OCI-M1 (cell line): ENCODE measurements around the gene PTPRN2.

ENCODE experiments used
- DNase-seq: peaks from one replicate; lab custom pipeline; 2025; lab: John Stamatoyannopoulos, UW

PTPRN2 gene

DNA sequence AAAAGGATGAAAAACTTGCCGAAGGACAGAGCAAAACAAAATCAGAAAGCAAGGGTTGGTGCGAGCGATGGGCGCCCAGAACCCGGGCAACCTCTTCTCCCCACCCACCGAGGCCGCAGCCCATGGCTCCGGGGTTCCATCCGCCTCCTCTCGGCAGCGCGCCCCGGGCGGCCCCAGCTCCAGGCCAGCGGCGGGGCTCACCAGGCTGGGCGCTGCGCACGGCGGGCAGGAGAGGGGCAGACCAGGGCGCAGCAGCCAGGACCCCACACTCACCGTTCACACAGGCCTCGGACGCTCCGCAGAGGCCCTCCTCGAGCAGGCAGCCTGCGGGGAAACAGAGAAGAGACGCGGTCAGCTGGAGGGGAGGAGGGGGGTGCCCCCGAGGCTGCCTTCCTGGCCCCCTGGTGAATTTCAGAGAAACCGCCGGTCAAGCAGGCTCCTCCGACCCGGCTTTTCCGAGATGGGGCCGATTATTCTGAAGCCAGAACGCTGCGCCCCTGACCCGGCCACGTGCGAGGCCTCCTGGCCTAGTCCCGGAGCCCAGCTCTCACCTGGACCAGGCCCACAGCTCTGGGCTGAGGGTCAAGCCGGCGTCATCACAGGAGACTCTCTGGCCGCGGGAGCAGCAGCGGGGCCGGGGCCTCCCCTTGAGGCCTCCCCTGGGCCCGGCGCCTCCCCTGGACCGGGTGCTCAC is 98.0 kb downstream of the PTPRN2 start:
- DNase-seq, result no peak

GRCh38 chr7:158488181-158488971 is 99.2 kb downstream of the PTPRN2 start:
- DNase-seq, result no peak

- no peak for DNase-seq
Measured at GRCh38 chr7:158487631-158488151, 99.9 kb downstream of the PTPRN2 start.

DNA sequence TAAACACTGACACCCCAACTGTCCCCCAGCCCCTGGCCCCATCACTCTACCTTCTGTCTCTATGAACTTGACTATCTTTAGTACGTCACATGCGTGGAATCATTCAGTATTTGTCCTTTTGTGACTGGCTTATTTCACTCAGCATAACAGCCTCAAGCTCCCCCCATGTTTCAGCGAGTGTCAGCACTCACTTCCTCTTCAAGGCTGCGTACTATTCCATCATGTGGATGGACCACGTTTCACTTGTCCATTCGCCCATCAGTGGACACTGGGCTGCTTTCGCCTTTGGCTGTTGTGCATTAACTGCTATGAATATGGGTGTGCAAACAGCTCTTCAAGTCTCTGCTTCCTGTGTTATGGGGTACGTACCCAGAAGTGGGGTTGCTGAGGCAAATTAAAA is 100.7 kb downstream of the PTPRN2 start:
- DNase-seq, result no peak

GRCh38 chr7:158484801-158485531 is 102.7 kb downstream of the PTPRN2 start:
- no peak for DNase-seq

- DNase-seq, result no peak
Measured at GRCh38 chr7:158482480-158482879, 105.1 kb downstream of the PTPRN2 start.

- DNase-seq, result no peak
Measured at GRCh38 chr7:158479664-158480025, 108.0 kb downstream of the PTPRN2 start.

GRCh38 chr7:158479021-158479663 is 108.5 kb downstream of the PTPRN2 start:
- no peak for DNase-seq

GRCh38 chr7:158477866-158478265 is 109.8 kb downstream of the PTPRN2 start:
- DNase-seq, result no peak

DNA sequence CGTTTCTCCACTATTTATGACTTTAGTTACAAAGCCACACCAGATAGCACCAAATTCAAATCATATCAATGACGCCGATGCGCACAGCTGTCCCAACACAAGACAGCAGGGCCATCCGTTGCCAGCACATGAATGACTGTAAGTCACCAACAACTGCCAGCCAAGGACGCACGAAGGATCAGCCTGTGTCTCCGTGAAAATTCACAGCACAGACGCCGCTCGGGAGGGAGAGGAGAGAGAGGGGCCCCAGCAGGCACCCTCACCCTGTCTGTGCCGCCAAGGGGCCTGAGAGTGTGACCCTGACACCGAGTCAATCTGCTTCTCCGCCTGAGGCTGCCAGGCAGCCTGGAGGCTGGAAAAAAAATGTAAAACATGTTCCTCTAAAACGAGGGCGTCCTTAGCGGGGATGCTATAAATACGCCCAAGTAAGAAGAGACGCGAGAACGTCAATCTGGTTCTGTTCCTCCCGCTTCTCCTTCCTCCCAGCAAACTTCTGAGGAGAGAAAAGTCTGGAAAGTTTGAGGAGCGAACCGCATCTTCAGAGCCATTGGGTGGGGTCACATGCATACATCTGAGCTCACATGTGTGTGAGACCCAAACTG is 111.2 kb downstream of the PTPRN2 start:
- DNase-seq, result no peak

DNA sequence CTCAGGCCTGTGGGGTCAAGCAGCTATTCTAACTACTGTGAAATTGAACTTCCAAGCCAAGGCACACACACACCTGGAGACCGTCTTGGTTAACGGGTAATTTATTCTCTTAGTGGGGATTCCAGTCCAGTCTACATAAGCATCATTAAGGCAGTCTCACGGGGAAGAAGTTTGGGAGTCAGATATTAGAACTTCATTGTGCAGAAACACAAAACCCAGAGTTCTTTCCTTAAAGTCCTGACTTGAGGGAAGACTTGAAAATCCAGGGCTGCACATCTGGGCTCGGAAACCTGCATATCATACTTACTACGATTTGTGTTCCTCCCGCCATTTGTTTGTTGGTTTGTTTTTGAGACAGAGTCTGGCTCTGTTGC is 112.0 kb downstream of the PTPRN2 start:
- DNase-seq, result no peak

- DNase-seq, result no peak
Measured at GRCh38 chr7:158475036-158475678, 112.5 kb downstream of the PTPRN2 start.

GRCh38 chr7:158474488-158474887 is 113.1 kb downstream of the PTPRN2 start:
- DNase-seq, result no peak

GRCh38 chr7:158473946-158474345 is 113.7 kb downstream of the PTPRN2 start:
- DNase-seq, result no peak

- DNase-seq, result no peak
Measured at GRCh38 chr7:158473221-158473620, 114.4 kb downstream of the PTPRN2 start.

DNA sequence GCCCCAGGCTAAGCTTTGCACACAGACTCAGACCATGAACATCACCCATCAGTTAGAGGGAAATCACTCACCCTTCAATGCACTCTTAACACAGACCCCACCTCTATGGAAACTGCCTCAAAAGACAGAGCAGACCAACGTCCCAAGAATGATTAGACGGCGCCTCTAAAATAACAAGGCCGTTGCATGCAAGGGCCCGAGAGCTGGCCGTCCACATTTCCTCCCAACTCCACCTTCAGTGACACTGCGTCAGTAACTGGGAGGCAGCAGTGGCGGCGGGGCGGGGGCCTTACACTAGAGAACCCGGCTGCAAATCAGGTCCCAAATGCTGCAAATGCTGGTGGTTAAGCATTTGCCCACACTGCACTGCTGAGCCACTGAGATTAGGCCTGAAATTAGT is 115.0 kb downstream of the PTPRN2 start:
- DNase-seq, result no peak

- no peak for DNase-seq
Measured at GRCh38 chr7:158471716-158472115, 115.9 kb downstream of the PTPRN2 start.

- DNase-seq, result no peak
Measured at GRCh38 chr7:158470336-158470735, 117.3 kb downstream of the PTPRN2 start.

GRCh38 chr7:158469396-158470051 is 118.1 kb downstream of the PTPRN2 start:
- DNase-seq, result no peak

GRCh38 chr7:158468700-158469296 is 118.8 kb downstream of the PTPRN2 start:
- no peak for DNase-seq
